Left colon (tissue), 2 donors: Measurements from ENCODE around the gene MPHOSPH6. TPM values are rescaled to one million over a fixed set of nuclear protein-coding genes. Genes with fewer than 3 reads are reported as not detected.
"Not testable (repeated sequence)": the region's sequence is repeated elsewhere in the genome, so short reads cannot be mapped to it uniquely, and the experiment has no call there.

Experiments
- ATAC-seq: fragments of 200-7000 bp; cut with Tn5 transposase; one replicate; pipeline ENCODE4 v1.9.1; 2020; ENCODE audit warnings: mild to moderate bottlenecking, moderate library complexity
- DNase-seq, 2 donors: peaks; one replicate each; pipeline ENCODE4 v3.0.0-alpha.2; 2020
- intact Hi-C, 2 donors: fragments of 100-400 bp; cut with DNase I in 1 of 2; cut with micrococcal nuclease in 1 of 2; formaldehyde crosslinking; loops; one replicate each; pipeline versions ENCODE4 v1.11.2 to v1.14.0; 2022; cut with DNase I, micrococcal nuclease
- total RNA-seq, 2 donors: library from RNA; stranded (reverse); fragmentation: NEBNext Ultra II Directional; extraction: Animal tissue kit (Norgen Biotek cat#: 25700); gene quantifications; one replicate each; pipeline ENCODE4 v1.2.1, GENCODE V29; 2021
- donor health status: DM: no; HTN: no; CAD: no.
- donor health status: DM: yes; HTN: yes; CAD: no.

The MPHOSPH6 gene
- total RNA-seq, 2 donors from 2014 or later: 13.7 to 23.4 TPM

- intact Hi-C loops: no loop called here
- DNase-seq (no peak), ATAC-seq (no peak)
Measured at GRCh38 chr16:82135844-82136243, 34.2 kb downstream of the MPHOSPH6 start.

GRCh38 chr16:82134846-82135245 is 35.2 kb downstream of the MPHOSPH6 start:
- ATAC-seq (no peak), DNase-seq (no peak)
- intact Hi-C loops: no loop called here

- ATAC-seq: no peak
- no peak for DNase-seq
- intact Hi-C loops: no loop called here
Measured at GRCh38 chr16:82133798-82134197, 36.2 kb downstream of the MPHOSPH6 start.

- no peak for ATAC-seq
- intact Hi-C loops: no loop called here
- DNase-seq: no peak
Measured at GRCh38 chr16:82129881-82130280, 40.1 kb downstream of the MPHOSPH6 start.

- intact Hi-C loops: no loop called here
- no peak for DNase-seq
- no peak for ATAC-seq
Measured at GRCh38 chr16:82124651-82125050, 45.4 kb downstream of the MPHOSPH6 start.

GRCh38 chr16:82119405-82119804 is 50.6 kb downstream of the MPHOSPH6 start:
- ATAC-seq (no peak), DNase-seq (no peak)
- intact Hi-C loops: no loop called here

- intact Hi-C loops: no loop called here
- no peak for DNase-seq
Measured at GRCh38 chr16:82118749-82119148, 51.3 kb downstream of the MPHOSPH6 start.

GRCh38 chr16:82116535-82116934 is 53.5 kb downstream of the MPHOSPH6 start:
- intact Hi-C loops: no loop called here
- DNase-seq (no peak), ATAC-seq (no peak)

More at GRCh38 chr16:82118749-82119148, 51.3 kb downstream of the MPHOSPH6 start:
- no peak for ATAC-seq

GRCh38 chr16:82113741-82114140 is 56.3 kb downstream of the MPHOSPH6 start:
- intact Hi-C loops: no loop called here
- ATAC-seq (no peak), DNase-seq (no peak)

- ATAC-seq: no peak
- intact Hi-C loops: no loop called here
Measured at GRCh38 chr16:82111944-82112343, 58.1 kb downstream of the MPHOSPH6 start.

GRCh38 chr16:82109266-82109665 is 60.8 kb downstream of the MPHOSPH6 start:
- DNase-seq, intact Hi-C loops, ATAC-seq: not testable (repeated sequence)

More at GRCh38 chr16:82111944-82112343, 58.1 kb downstream of the MPHOSPH6 start:
- no peak for DNase-seq

- intact Hi-C loops: no loop called here
- ATAC-seq: no peak
- DNase-seq: no peak
Measured at GRCh38 chr16:82108774-82109173, 61.2 kb downstream of the MPHOSPH6 start.

- no peak for ATAC-seq
Measured at GRCh38 chr16:82108100-82108499, 61.9 kb downstream of the MPHOSPH6 start.

GRCh38 chr16:82105107-82105506 is 64.9 kb downstream of the MPHOSPH6 start:
- ATAC-seq: no peak
- no peak for DNase-seq
- intact Hi-C loops: no loop called here

More at GRCh38 chr16:82108100-82108499, 61.9 kb downstream of the MPHOSPH6 start:
- no peak for DNase-seq
- intact Hi-C loops: no loop called here

Other genes starting within 250 kb of the MPHOSPH6 start
- 10 to 100 TPM in 1 of 2 donors, 1 to 10 TPM in 1; 7.9 to 14.4 TPM for gene SDR42E1, start 158.8 kb downstream of the MPHOSPH6 start, total RNA-seq
- gene HSD17B2, start 135.0 kb downstream of the MPHOSPH6 start, total RNA-seq: 100 to 1,000 TPM in 1 of 2 donors, 10 to 100 TPM in 1; 63.6 to 181 TPM